ENCODE results near the gene CELF5.

Gene CELF5

GRCh38 chr19:3282155-3282554, 57.7 kb downstream of the CELF5 start:
- ChIA-PET CTCF (no interaction called here), POLR2A (no interaction called here)
- H3K36me3 ChIP-seq (ENCODE audit: control insufficient read depth in 2 of 2, insufficient read depth in 1 of 2, low read length in 2 of 2), result no peaks in the 10 kb centered on the region
- no peak overlapping the region for H3K4me3 ChIP-seq (ENCODE audit: low read depth, low read length)
- no peaks in the 10 kb centered on the region for H3K9me3 ChIP-seq (ENCODE audit: control insufficient read depth, insufficient read depth, low read depth, low read length)
- TF ChIP-seq MEIS1 (CRISPR knock-in tag; IDR thresholded peaks at IDR 0.05; ENCODE audit: borderline replicate concordance), result no peak
- peak; percentile 32; the same call in 1 of the 2 replicates for TF ChIP-seq HIC1 (tag by site-specific recombination; IDR thresholded peaks at IDR 0.05)
- H3K27ac ChIP-seq (ENCODE audit: extremely low read depth, low read depth, low read length), result no peak overlapping the region
- peaks cover 3% of the 10 kb centered on the region; the same call in 1 of the 2 replicates for H3K4me1 ChIP-seq (ENCODE audit: control insufficient read depth, insufficient read depth, low read length)

GRCh38 chr19:3282564-3282963, 58.1 kb downstream of the CELF5 start:
- no peaks in the 10 kb centered on the region for H3K36me3 ChIP-seq (ENCODE audit: control insufficient read depth in 2 of 2, insufficient read depth in 1 of 2, low read length in 2 of 2)
- H3K9me3 ChIP-seq (ENCODE audit: control insufficient read depth, insufficient read depth, low read depth, low read length), result no peaks in the 10 kb centered on the region
- H3K27ac ChIP-seq (ENCODE audit: extremely low read depth, low read depth, low read length), result no peak overlapping the region
- 0 out of 2 replicates have a peak, but pooled peaks have one; percentile 15 for TF ChIP-seq KLF8 (tag by site-specific recombination; IDR thresholded peaks at IDR 0.05)
- TF ChIP-seq PRDM4 (tag by site-specific recombination; IDR thresholded peaks at IDR 0.05), result no peak
- no peak for TF ChIP-seq ZNF121 (tag by site-specific recombination; IDR thresholded peaks at IDR 0.05)
- TF ChIP-seq ATF2 (tag by site-specific recombination; IDR thresholded peaks at IDR 0.05; ENCODE audit: low read depth), result no peak
- no peak for TF ChIP-seq ZNF280C (tag by site-specific recombination; IDR thresholded peaks at IDR 0.05)
- H3K4me3 ChIP-seq (ENCODE audit: low read depth, low read length), result no peak overlapping the region
- POLR2A ChIA-PET, result no interaction called here
- CTCF ChIA-PET, result interaction anchor here (0.6 kb wide), 1 partner anchor 21 kb away, joined by 4 read pairs; no protein-coding TSS in a partner anchor
- H3K4me1 ChIP-seq (ENCODE audit: control insufficient read depth, insufficient read depth, low read length), result peaks cover 3% of the 10 kb centered on the region; the same call in 1 of the 2 replicates

GRCh38 chr19:3283246-3283751, 58.8 kb downstream of the CELF5 start:
- no peak overlapping the region for H3K27ac ChIP-seq (ENCODE audit: extremely low read depth, low read depth, low read length)
- peaks cover 3% of the 10 kb centered on the region; the same call in 1 of the 2 replicates for H3K4me1 ChIP-seq (ENCODE audit: control insufficient read depth, insufficient read depth, low read length)
- CTCF ChIA-PET, result interaction anchor here (2.5 kb wide), 1 partner anchor 8 kb away, joined by 28 read pairs; no protein-coding TSS in a partner anchor
- no peaks in the 10 kb centered on the region for H3K36me3 ChIP-seq (ENCODE audit: control insufficient read depth in 2 of 2, insufficient read depth in 1 of 2, low read length in 2 of 2)
- TF ChIP-seq PRDM1 (tag by site-specific recombination; IDR thresholded peaks at IDR 0.05) (no peak), ZNF518A (tag by site-specific recombination; conservative IDR thresholded peaks at IDR 0.05; ENCODE audit: low read depth) (no peak), BCL11B (tag by site-specific recombination; IDR thresholded peaks at IDR 0.05; ENCODE audit: low read depth) (no peak), ZNF513 (tag by site-specific recombination; IDR thresholded peaks at IDR 0.05) (no peak), ZNF48 (tag by site-specific recombination; IDR thresholded peaks at IDR 0.05) (no peak), ZNF600 (tag by site-specific recombination; IDR thresholded peaks at IDR 0.05) (no peak), ZNF423 (tag by site-specific recombination; IDR thresholded peaks at IDR 0.05) (no peak), KLF10 (tag by site-specific recombination; IDR thresholded peaks at IDR 0.05) (no peak)
- H3K9me3 ChIP-seq (ENCODE audit: control insufficient read depth, insufficient read depth, low read depth, low read length), result no peaks in the 10 kb centered on the region
- no peak overlapping the region for H3K4me3 ChIP-seq (ENCODE audit: low read depth, low read length)
- POLR2A ChIA-PET, result no interaction called here
